Measurements from ENCODE around the gene BICDL1. TPM values are rescaled to one million over a fixed set of nuclear protein-coding genes. Genes with fewer than 3 reads are reported as not detected.

Gene BICDL1, protein sequence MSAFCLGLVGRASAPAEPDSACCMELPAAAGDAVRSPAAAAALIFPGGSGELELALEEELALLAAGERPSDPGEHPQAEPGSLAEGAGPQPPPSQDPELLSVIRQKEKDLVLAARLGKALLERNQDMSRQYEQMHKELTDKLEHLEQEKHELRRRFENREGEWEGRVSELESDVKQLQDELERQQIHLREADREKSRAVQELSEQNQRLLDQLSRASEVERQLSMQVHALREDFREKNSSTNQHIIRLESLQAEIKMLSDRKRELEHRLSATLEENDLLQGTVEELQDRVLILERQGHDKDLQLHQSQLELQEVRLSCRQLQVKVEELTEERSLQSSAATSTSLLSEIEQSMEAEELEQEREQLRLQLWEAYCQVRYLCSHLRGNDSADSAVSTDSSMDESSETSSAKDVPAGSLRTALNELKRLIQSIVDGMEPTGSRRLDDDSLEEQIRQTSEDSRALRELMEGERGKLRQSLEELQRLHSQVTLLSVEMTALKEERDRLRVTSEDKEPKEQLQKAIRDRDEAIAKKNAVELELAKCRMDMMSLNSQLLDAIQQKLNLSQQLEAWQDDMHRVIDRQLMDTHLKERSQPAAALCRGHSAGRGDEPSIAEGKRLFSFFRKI
- 18.4 and 20.7 TPM in 2 replicates for total RNA-seq (2022)
- Bru-seq, nascent RNA: percentile 66 among the genes with signal in this experiment
- BruChase-seq, experiment 1, labeled RNA remaining after a 6-hour chase: percentile 60 among the genes with signal in this experiment
- percentile 60 among the genes with signal in this experiment for BruChase-seq, experiment 2, labeled RNA remaining after a 2-hour chase
- long read RNA-seq, transcript BICDL1-201 (9 exons, 3,055 nt): major isoform, 10 of 36 reads
- long read RNA-seq, partial matches to known transcripts: 2 of 36 reads
- long read RNA-seq, other reads (novel, unspliced or antisense): 24 of 36 reads

GRCh38 chr12:119988472-119989360 is at the start of gene BICDL1:
BICDL1 (plus strand) TSS chr12:119989236; CDS start chr12:119989869, 633 bp downstream.
- intact Hi-C loops (cut with micrococcal nuclease): loop anchor here (1.0 to 2.0 kb wide), 3 partner anchors 72 to 128 kb away; partner anchors contain the start of gene RAB35
- peak within 1 kb of the TSS; percentile 75 for H3K4me3 Mint-ChIP-seq (ENCODE audit: unreplicated experiment)
- peaks cover 13% of the 10 kb centered on the region for H3K4me1 Mint-ChIP-seq (ENCODE audit: insufficient read depth, unreplicated experiment)
- peaks cover 5% of the 10 kb centered on the region for H3K27me3 Mint-ChIP-seq (ENCODE audit: insufficient read depth, unreplicated experiment)
- ChIA-PET CTCF (interaction anchor here (0.8 to 1.9 kb wide), 10 partner anchors 19 to 259 kb away, joined by 3 to 6 read pairs (median 3); no protein-coding TSS in a partner anchor), POLR2A (interaction anchor here (0.6 to 4.2 kb wide), 26 partner anchors 9 to 419 kb away, joined by 3 to 60 read pairs (median 6); partner anchors contain the start of gene RAB35)
- H3K9me3 Mint-ChIP-seq (ENCODE audit: unreplicated experiment): no peaks in the 10 kb centered on the region
- peak; percentile 35 for TF ChIP-seq CTCF (IDR thresholded peaks at IDR 0.05; ENCODE audit: unreplicated experiment)
- no TSS peak for BruUV-seq (replicated peaks)
- peak within 1 kb of the TSS; percentile 72 for H3K27ac Mint-ChIP-seq (ENCODE audit: low read depth, unreplicated experiment)
- DNase-seq (ENCODE audit: unreplicated experiment): peak; percentile 93
- H3K36me3 Mint-ChIP-seq (ENCODE audit: insufficient read depth, unreplicated experiment): peaks cover 16% of the 10 kb centered on the region

GRCh38 chr12:119940897-119941296 is 48.1 kb upstream of the BICDL1 start:
- H3K9me3 Mint-ChIP-seq (ENCODE audit: unreplicated experiment): no peaks in the 10 kb centered on the region
- POLR2A ChIA-PET: interaction anchor here (0.6 to 1.2 kb wide), 6 partner anchors 10 to 146 kb away, joined by 3 to 5 read pairs (median 3); partner anchors contain the start of gene BICDL1

GRCh38 chr12:119942386-119942785 is 46.6 kb upstream of the BICDL1 start:
- no peaks in the 10 kb centered on the region for H3K36me3 Mint-ChIP-seq (ENCODE audit: insufficient read depth, unreplicated experiment)
- TF ChIP-seq CTCF (IDR thresholded peaks at IDR 0.05; ENCODE audit: unreplicated experiment): no peak
- no peak for DNase-seq (ENCODE audit: unreplicated experiment)
- H3K27ac Mint-ChIP-seq (ENCODE audit: low read depth, unreplicated experiment): no peak overlapping the region
- ChIA-PET POLR2A (no interaction called here), CTCF (interaction anchor here (1.1 to 2.5 kb wide), 2 partner anchors 39 to 232 kb away, joined by 4 to 7 read pairs; no protein-coding TSS in a partner anchor)
- H3K4me1 Mint-ChIP-seq (ENCODE audit: insufficient read depth, unreplicated experiment): no peaks in the 10 kb centered on the region
- intact Hi-C loops (cut with micrococcal nuclease): no loop called here
- H3K27me3 Mint-ChIP-seq (ENCODE audit: insufficient read depth, unreplicated experiment): no peaks in the 10 kb centered on the region
- no TSS peak for BruUV-seq (replicated peaks)
- no peaks in the 10 kb centered on the region for H3K9me3 Mint-ChIP-seq (ENCODE audit: unreplicated experiment)
- H3K4me3 Mint-ChIP-seq (ENCODE audit: unreplicated experiment): no peak overlapping the region

More at GRCh38 chr12:119940897-119941296, 48.1 kb upstream of the BICDL1 start:
- Mint-ChIP-seq H3K36me3 (ENCODE audit: insufficient read depth, unreplicated experiment) (no peaks in the 10 kb centered on the region), H3K4me3 (ENCODE audit: unreplicated experiment) (no peak overlapping the region), H3K4me1 (ENCODE audit: insufficient read depth, unreplicated experiment) (no peaks in the 10 kb centered on the region), H3K27ac (ENCODE audit: low read depth, unreplicated experiment) (no peak overlapping the region), H3K27me3 (ENCODE audit: insufficient read depth, unreplicated experiment) (no peaks in the 10 kb centered on the region)
- no TSS peak for BruUV-seq (replicated peaks)
- peak; percentile 88 for DNase-seq (ENCODE audit: unreplicated experiment)
- TF ChIP-seq CTCF (IDR thresholded peaks at IDR 0.05; ENCODE audit: unreplicated experiment): no peak
- intact Hi-C loops (cut with micrococcal nuclease): loop anchor here (2.0 kb wide), 1 partner anchor 146 kb away; no protein-coding TSS in a partner anchor
- CTCF ChIA-PET: interaction anchor here (0.7 to 3.0 kb wide), 5 partner anchors 10 to 603 kb away, joined by 4 to 20 read pairs (median 7); no protein-coding TSS in a partner anchor

Data from MCF 10A (cell line).